ENCODE data around the gene IGSF3.
"Not testable (repeated sequence)": the region's sequence is repeated elsewhere in the genome, so short reads cannot be mapped to it uniquely, and the experiment has no call there.

Gene IGSF3

GRCh38 chr1:116626915-116627314 is 40.6 kb downstream of the IGSF3 start:
- DNase-seq = not testable (repeated sequence)

GRCh38 chr1:116625155-116625554 is 42.4 kb downstream of the IGSF3 start:
- DNase-seq = not testable (repeated sequence)

- no peak for DNase-seq
These were observed 43.5 kb downstream of the IGSF3 start for GRCh38 chr1:116624040-116624439.

- not testable (repeated sequence) for DNase-seq
These were observed 45.0 kb downstream of the IGSF3 start for GRCh38 chr1:116622496-116622895.

- not testable (repeated sequence) for DNase-seq
These were observed 45.8 kb downstream of the IGSF3 start for GRCh38 chr1:116621756-116622155.

- DNase-seq = not testable (repeated sequence)
These were observed 47.1 kb downstream of the IGSF3 start for GRCh38 chr1:116620392-116620791.

- DNase-seq = not testable (repeated sequence)
These were observed 48.4 kb downstream of the IGSF3 start for GRCh38 chr1:116619106-116619505.

- not testable (repeated sequence) for DNase-seq
These were observed 49.7 kb downstream of the IGSF3 start for GRCh38 chr1:116617808-116618207.

- DNase-seq = not testable (repeated sequence)
These were observed 53.7 kb downstream of the IGSF3 start for GRCh38 chr1:116613825-116614224.

GRCh38 chr1:116609801-116610371 is 57.6 kb downstream of the IGSF3 start:
- not testable (repeated sequence) for DNase-seq

- DNase-seq = not testable (repeated sequence)
These were observed 58.7 kb downstream of the IGSF3 start for GRCh38 chr1:116608841-116609240.

- DNase-seq = not testable (repeated sequence)
These were observed 59.4 kb downstream of the IGSF3 start for GRCh38 chr1:116608151-116608550.

- not testable (repeated sequence) for DNase-seq
These were observed 60.1 kb downstream of the IGSF3 start for GRCh38 chr1:116607463-116607862.

- not testable (repeated sequence) for DNase-seq
These were observed 61.5 kb downstream of the IGSF3 start for GRCh38 chr1:116606067-116606466.

GRCh38 chr1:116605315-116605714 is 62.2 kb downstream of the IGSF3 start:
- DNase-seq = no peak

- DNase-seq = not testable (repeated sequence)
These were observed 63.1 kb downstream of the IGSF3 start for GRCh38 chr1:116604408-116604807.

- DNase-seq = not testable (repeated sequence)
These were observed 63.9 kb downstream of the IGSF3 start for GRCh38 chr1:116603646-116604045.

- not testable (repeated sequence) for DNase-seq
These were observed 68.2 kb downstream of the IGSF3 start for GRCh38 chr1:116599369-116599768.

GRCh38 chr1:116598420-116599036 is 69.0 kb downstream of the IGSF3 start:
- DNase-seq = not testable (repeated sequence)

GRCh38 chr1:116597388-116597787 is 70.1 kb downstream of the IGSF3 start:
- DNase-seq = not testable (repeated sequence)

- DNase-seq = not testable (repeated sequence)
These were observed 70.7 kb downstream of the IGSF3 start for GRCh38 chr1:116596742-116597307.

- DNase-seq = not testable (repeated sequence)
These were observed 71.4 kb downstream of the IGSF3 start for GRCh38 chr1:116595946-116596741.
